Adrenal gland (tissue), 5 donors: ENCODE measurements around the gene CAMSAP1.

Experiments used
- CTCF ChIP-seq, 6 experiments: fragments of 450-650 bp in 4 of 6; fragments of 200-600 bp in 2 of 6; sonication (generic) in 1 of 6; IDR thresholded peaks; 1 replicate in 5 of 6; 2 replicates in 1 of 6; pipeline versions ENCODE4 v1.5.1 to v1.8.0; 2016 to 2021; ENCODE audit warnings: antibody characterized with exemption in 6 of 6, mild to moderate bottlenecking in 2 of 6, moderate library complexity in 1 of 6
- POLR2A ChIP-seq, 2 donors: fragments of 450-650 bp; IDR thresholded peaks; one replicate each; pipeline ENCODE4 v1.6.1; 2017; ENCODE audit warnings: antibody characterized with exemption in 2 of 2, mild to moderate bottlenecking in 2 of 2, moderate library complexity in 1 of 2
- donor health status: DM: no; HTN: no; CAD: no.

- TF ChIP-seq POLR2A (IDR thresholded peaks at IDR 0.05) (no peak), CTCF (IDR thresholded peaks at IDR 0.05) (no peak)
These were observed 148.5 kb downstream of the CAMSAP1 start for GRCh38 chr9:135758870-135759269.
